ENCODE results near the gene LRRC4B. TPM values are rescaled to one million over a fixed set of nuclear protein-coding genes. Genes with fewer than 3 reads are reported as not detected.
A peak's percentile ranks its signal among the peaks of the same experiment; 100 is the strongest.

Gene LRRC4B
- total RNA-seq, 1 donor from 2014 or later: 5.2 TPM

- H3K27me3 ChIP-seq (ENCODE audit: control insufficient read depth in 3 of 3, insufficient read depth in 3 of 3, low read length in 3 of 3): no peaks in the 10 kb centered on the region
- H3K36me3 ChIP-seq (ENCODE audit: control insufficient read depth in 3 of 3, insufficient read depth in 3 of 3, low read length in 3 of 3): peaks cover 29 to 39% (median 38%) of the 10 kb centered on the region in 3 donors
- H3K4me3 ChIP-seq (ENCODE audit: low read length in 3 of 3): no peak overlapping the region
- no peaks in the 10 kb centered on the region for H3K9me3 ChIP-seq (ENCODE audit: control insufficient read depth in 3 of 3, low read length in 3 of 3)
- H3K27ac ChIP-seq (ENCODE audit: low read depth, low read length): no peak overlapping the region
- H3K9ac ChIP-seq (ENCODE audit: low read depth in 1 of 3, low read length in 3 of 3): no peak overlapping the region
- peaks cover 15 to 38% (median 17%) of the 10 kb centered on the region in 3 donors for H3K4me1 ChIP-seq (ENCODE audit: control insufficient read depth in 3 of 3, insufficient read depth in 3 of 3, low read length in 3 of 3)
Observed at GRCh38 chr19:50480281-50481111, 87.7 kb downstream of the LRRC4B start.

GRCh38 chr19:50479761-50480251 is 88.4 kb downstream of the LRRC4B start:
- Histone ChIP-seq H3K9me3 (ENCODE audit: control insufficient read depth in 3 of 3, low read length in 3 of 3) (no peaks in the 10 kb centered on the region), H3K36me3 (ENCODE audit: control insufficient read depth in 3 of 3, insufficient read depth in 3 of 3, low read length in 3 of 3) (peaks cover 29 to 39% (median 38%) of the 10 kb centered on the region in 3 donors), H3K4me1 (ENCODE audit: control insufficient read depth in 3 of 3, insufficient read depth in 3 of 3, low read length in 3 of 3) (peaks cover 15 to 38% (median 17%) of the 10 kb centered on the region in 3 donors), H3K27ac (ENCODE audit: low read depth, low read length) (no peak overlapping the region), H3K9ac (ENCODE audit: low read depth in 1 of 3, low read length in 3 of 3) (peak overlapping the region in 1 of 3 donors; percentile 45), H3K27me3 (ENCODE audit: control insufficient read depth in 3 of 3, insufficient read depth in 3 of 3, low read length in 3 of 3) (no peaks in the 10 kb centered on the region), H3K4me3 (ENCODE audit: low read length in 3 of 3) (no peak overlapping the region)

- Histone ChIP-seq H3K4me3 (ENCODE audit: low read length in 3 of 3) (no peak overlapping the region), H3K27ac (ENCODE audit: low read depth, low read length) (no peak overlapping the region), H3K27me3 (ENCODE audit: control insufficient read depth in 3 of 3, insufficient read depth in 3 of 3, low read length in 3 of 3) (no peaks in the 10 kb centered on the region), H3K9ac (ENCODE audit: low read depth in 1 of 3, low read length in 3 of 3) (peak overlapping the region in 1 of 3 donors; percentile 45), H3K4me1 (ENCODE audit: control insufficient read depth in 3 of 3, insufficient read depth in 3 of 3, low read length in 3 of 3) (peaks cover 15 to 38% (median 17%) of the 10 kb centered on the region in 3 donors), H3K9me3 (ENCODE audit: control insufficient read depth in 3 of 3, low read length in 3 of 3) (no peaks in the 10 kb centered on the region), H3K36me3 (ENCODE audit: control insufficient read depth in 3 of 3, insufficient read depth in 3 of 3, low read length in 3 of 3) (peaks cover 29 to 37% (median 37%) of the 10 kb centered on the region in 3 donors)
Observed at GRCh38 chr19:50478901-50479715, 89.1 kb downstream of the LRRC4B start.

- Histone ChIP-seq H3K27ac (ENCODE audit: low read depth, low read length) (no peak overlapping the region), H3K9me3 (ENCODE audit: control insufficient read depth in 3 of 3, low read length in 3 of 3) (no peaks in the 10 kb centered on the region), H3K4me1 (ENCODE audit: control insufficient read depth in 3 of 3, insufficient read depth in 3 of 3, low read length in 3 of 3) (peaks cover 15 to 33% (median 17%) of the 10 kb centered on the region in 3 donors), H3K4me3 (ENCODE audit: low read length in 3 of 3) (peak overlapping the region in 1 of 3 donors; percentile 52), H3K9ac (ENCODE audit: low read depth in 1 of 3, low read length in 3 of 3) (peak overlapping the region in 2 of 3 donors; percentile 42 to 91), H3K36me3 (ENCODE audit: control insufficient read depth in 3 of 3, insufficient read depth in 3 of 3, low read length in 3 of 3) (peaks cover 29 to 35% (median 35%) of the 10 kb centered on the region in 3 donors), H3K27me3 (ENCODE audit: control insufficient read depth in 3 of 3, insufficient read depth in 3 of 3, low read length in 3 of 3) (no peaks in the 10 kb centered on the region)
Observed at GRCh38 chr19:50477751-50478515, 90.3 kb downstream of the LRRC4B start.

- Histone ChIP-seq H3K27ac (ENCODE audit: low read depth, low read length) (peak overlapping the region; percentile 70), H3K27me3 (ENCODE audit: control insufficient read depth in 3 of 3, insufficient read depth in 3 of 3, low read length in 3 of 3) (no peaks in the 10 kb centered on the region), H3K9me3 (ENCODE audit: control insufficient read depth in 3 of 3, low read length in 3 of 3) (no peaks in the 10 kb centered on the region), H3K4me3 (ENCODE audit: low read length in 3 of 3) (peak overlapping the region; percentile 92 to 98 (median 97)), H3K9ac (ENCODE audit: low read depth in 1 of 3, low read length in 3 of 3) (peak overlapping the region; percentile 91 to 96 (median 92)), H3K4me1 (ENCODE audit: control insufficient read depth in 3 of 3, insufficient read depth in 3 of 3, low read length in 3 of 3) (peaks cover 15 to 33% (median 17%) of the 10 kb centered on the region in 3 donors), H3K36me3 (ENCODE audit: control insufficient read depth in 3 of 3, insufficient read depth in 3 of 3, low read length in 3 of 3) (peaks cover 29 to 33% (median 31%) of the 10 kb centered on the region in 3 donors)
Observed at GRCh38 chr19:50476907-50477238, 91.4 kb downstream of the LRRC4B start.

- peak within 1 kb of the TSS; percentile 92 to 98 (median 97) for H3K4me3 ChIP-seq (ENCODE audit: low read length in 3 of 3)
- H3K9me3 ChIP-seq (ENCODE audit: control insufficient read depth in 3 of 3, low read length in 3 of 3): no peaks in the 10 kb centered on the region
- H3K36me3 ChIP-seq (ENCODE audit: control insufficient read depth in 3 of 3, insufficient read depth in 3 of 3, low read length in 3 of 3): peaks cover 29 to 31% (median 30%) of the 10 kb centered on the region in 3 donors
- H3K27ac ChIP-seq (ENCODE audit: low read depth, low read length): peak within 1 kb of the TSS; percentile 70
- peaks cover 15 to 33% (median 17%) of the 10 kb centered on the region in 3 donors for H3K4me1 ChIP-seq (ENCODE audit: control insufficient read depth in 3 of 3, insufficient read depth in 3 of 3, low read length in 3 of 3)
- H3K27me3 ChIP-seq (ENCODE audit: control insufficient read depth in 3 of 3, insufficient read depth in 3 of 3, low read length in 3 of 3): no peaks in the 10 kb centered on the region
- H3K9ac ChIP-seq (ENCODE audit: low read depth in 1 of 3, low read length in 3 of 3): peak within 1 kb of the TSS; percentile 91 to 96 (median 92)
Observed at GRCh38 chr19:50476224-50476906, 91.9 kb downstream of the LRRC4B start, which contains the start of the genes EMC10 and GARIN5A. Gene EMC10 (plus strand): TSS chr19:50476507. CDS start chr19:50476545, 38 bp downstream. Gene GARIN5A (minus strand): TSS chr19:50476848. CDS start chr19:50476388, 460 bp downstream.

GRCh38 chr19:50475736-50476223 is 92.5 kb downstream of the LRRC4B start:
- peak overlapping the region in 1 of 3 donors; percentile 96 for H3K9ac ChIP-seq (ENCODE audit: low read depth in 1 of 3, low read length in 3 of 3)
- no peaks in the 10 kb centered on the region for H3K9me3 ChIP-seq (ENCODE audit: control insufficient read depth in 3 of 3, low read length in 3 of 3)
- H3K4me3 ChIP-seq (ENCODE audit: low read length in 3 of 3): peak overlapping the region; percentile 92 to 98 (median 97)
- peaks cover 26% of the 10 kb centered on the region in 3 donors for H3K36me3 ChIP-seq (ENCODE audit: control insufficient read depth in 3 of 3, insufficient read depth in 3 of 3, low read length in 3 of 3)
- peaks cover 15 to 33% (median 17%) of the 10 kb centered on the region in 3 donors for H3K4me1 ChIP-seq (ENCODE audit: control insufficient read depth in 3 of 3, insufficient read depth in 3 of 3, low read length in 3 of 3)
- no peaks in the 10 kb centered on the region for H3K27me3 ChIP-seq (ENCODE audit: control insufficient read depth in 3 of 3, insufficient read depth in 3 of 3, low read length in 3 of 3)
- peak overlapping the region; percentile 70 for H3K27ac ChIP-seq (ENCODE audit: low read depth, low read length)

GRCh38 chr19:50475101-50475568 is 93.1 kb downstream of the LRRC4B start:
- Histone ChIP-seq H3K4me3 (ENCODE audit: low read length in 3 of 3) (no peak overlapping the region), H3K9me3 (ENCODE audit: control insufficient read depth in 3 of 3, low read length in 3 of 3) (no peaks in the 10 kb centered on the region), H3K27ac (ENCODE audit: low read depth, low read length) (no peak overlapping the region), H3K27me3 (ENCODE audit: control insufficient read depth in 3 of 3, insufficient read depth in 3 of 3, low read length in 3 of 3) (no peaks in the 10 kb centered on the region), H3K36me3 (ENCODE audit: control insufficient read depth in 3 of 3, insufficient read depth in 3 of 3, low read length in 3 of 3) (peaks cover 20 to 21% (median 20%) of the 10 kb centered on the region in 3 donors), H3K9ac (ENCODE audit: low read depth in 1 of 3, low read length in 3 of 3) (no peak overlapping the region), H3K4me1 (ENCODE audit: control insufficient read depth in 3 of 3, insufficient read depth in 3 of 3, low read length in 3 of 3) (peaks cover 15 to 33% (median 17%) of the 10 kb centered on the region in 3 donors)
